Neural cell (in vitro differentiated cells): ENCODE results near the gene TFIP11.

Source experiments
- EP300 ChIP-seq: fragments of 450-650 bp; conservative IDR thresholded peaks from 2 replicates; pipeline ENCODE4 v1.6.1; 2014; ENCODE audit warnings: antibody characterized with exemption, mild to moderate bottlenecking, moderate library complexity; ENCODE audit not compliant: poor library complexity, severe bottlenecking
- EZH2 ChIP-seq: fragments of 200-600, 300-800 bp; shearing (Covaris generic), sonication (generic); IDR thresholded peaks from 2 replicates; pipeline ENCODE4 v1.6.1; 2014; ENCODE audit warnings: antibody characterized with exemption, low read length, borderline replicate concordance, mild to moderate bottlenecking; ENCODE audit not compliant: insufficient read depth, poor library complexity, severe bottlenecking
- MXI1 ChIP-seq: fragments of 450-650 bp; conservative IDR thresholded peaks from 2 replicates; pipeline ENCODE4 v1.6.1; 2014; ENCODE audit warnings: antibody characterized with exemption, mild to moderate bottlenecking; ENCODE audit not compliant: poor library complexity, severe bottlenecking
- POLR2AphosphoS5 ChIP-seq: IDR thresholded peaks from 2 replicates; pipeline ENCODE4 v1.6.1; 2012
- RAD21 ChIP-seq: fragments of 450-650 bp; conservative IDR thresholded peaks from 2 replicates; pipeline ENCODE4 v1.6.1; 2014; ENCODE audit warnings: antibody characterized with exemption, mild to moderate bottlenecking, moderate library complexity
- SMC3 ChIP-seq: fragments of 450-650 bp; conservative IDR thresholded peaks from 2 replicates; pipeline ENCODE4 v1.6.1; 2014; ENCODE audit warnings: antibody characterized with exemption, mild to moderate bottlenecking, moderate library complexity; ENCODE audit not compliant: poor library complexity
- TAF1 ChIP-seq: IDR thresholded peaks from 2 replicates; pipeline ENCODE4 v1.6.1; 2012; ENCODE audit warnings: low read depth
- TF ChIP-seq, protein P1 (sequence below): fragments of 450-650 bp; IDR thresholded peaks from 2 replicates; pipeline ENCODE4 v1.5.1; 2014; ENCODE audit warnings: antibody characterized with exemption, mild to moderate bottlenecking, moderate library complexity; ENCODE audit not compliant: poor library complexity, severe bottlenecking
- TF ChIP-seq, protein P2 (sequence below): IDR thresholded peaks from 2 replicates; pipeline ENCODE4 v1.6.1; 2012; ENCODE audit warnings: borderline replicate concordance

DNA sequence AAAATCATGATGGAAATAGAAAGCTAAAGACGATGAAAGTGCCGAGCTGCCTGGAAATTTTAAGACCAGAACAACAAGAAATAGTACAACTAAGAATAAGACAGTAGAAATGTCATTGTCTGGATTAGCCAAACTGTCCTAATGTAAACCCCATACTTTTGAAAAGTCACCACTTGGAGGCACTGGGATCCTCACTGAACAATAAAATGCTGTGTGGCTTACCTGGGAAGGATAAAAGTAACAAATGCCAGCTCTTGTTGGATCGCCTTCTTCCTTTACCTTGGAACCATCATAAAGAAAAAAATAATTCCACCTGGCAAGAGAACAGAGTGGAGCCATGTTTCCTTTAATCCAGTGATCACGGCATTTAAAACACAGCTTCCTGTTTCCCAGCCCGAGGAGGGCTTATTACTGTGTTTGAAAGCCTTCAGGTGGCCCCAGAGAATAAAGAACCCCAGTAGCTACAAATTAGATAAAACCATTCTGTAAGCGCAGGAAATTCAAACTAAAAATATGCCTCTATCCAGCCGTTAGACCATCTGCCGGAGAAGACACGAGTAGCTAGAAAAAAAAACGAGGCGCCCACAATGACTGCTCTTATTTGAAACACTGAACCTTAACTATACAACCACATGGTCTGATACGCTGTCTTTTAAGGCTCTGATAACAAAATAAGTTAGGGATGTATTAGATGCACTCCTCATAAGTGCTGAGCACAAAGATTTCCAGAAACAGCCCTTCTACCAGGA, 33.1 kb downstream of the TFIP11 start:
- TF ChIP-seq, protein P1, sequence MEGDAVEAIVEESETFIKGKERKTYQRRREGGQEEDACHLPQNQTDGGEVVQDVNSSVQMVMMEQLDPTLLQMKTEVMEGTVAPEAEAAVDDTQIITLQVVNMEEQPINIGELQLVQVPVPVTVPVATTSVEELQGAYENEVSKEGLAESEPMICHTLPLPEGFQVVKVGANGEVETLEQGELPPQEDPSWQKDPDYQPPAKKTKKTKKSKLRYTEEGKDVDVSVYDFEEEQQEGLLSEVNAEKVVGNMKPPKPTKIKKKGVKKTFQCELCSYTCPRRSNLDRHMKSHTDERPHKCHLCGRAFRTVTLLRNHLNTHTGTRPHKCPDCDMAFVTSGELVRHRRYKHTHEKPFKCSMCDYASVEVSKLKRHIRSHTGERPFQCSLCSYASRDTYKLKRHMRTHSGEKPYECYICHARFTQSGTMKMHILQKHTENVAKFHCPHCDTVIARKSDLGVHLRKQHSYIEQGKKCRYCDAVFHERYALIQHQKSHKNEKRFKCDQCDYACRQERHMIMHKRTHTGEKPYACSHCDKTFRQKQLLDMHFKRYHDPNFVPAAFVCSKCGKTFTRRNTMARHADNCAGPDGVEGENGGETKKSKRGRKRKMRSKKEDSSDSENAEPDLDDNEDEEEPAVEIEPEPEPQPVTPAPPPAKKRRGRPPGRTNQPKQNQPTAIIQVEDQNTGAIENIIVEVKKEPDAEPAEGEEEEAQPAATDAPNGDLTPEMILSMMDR, result no peak
- TF ChIP-seq RAD21 (peak; percentile 9), POLR2AphosphoS5 (no peak), EP300 (no peak), EZH2 (no peak), TAF1 (no peak), MXI1 (no peak), SMC3 (peak; percentile 10)
- TF ChIP-seq, protein P2, sequence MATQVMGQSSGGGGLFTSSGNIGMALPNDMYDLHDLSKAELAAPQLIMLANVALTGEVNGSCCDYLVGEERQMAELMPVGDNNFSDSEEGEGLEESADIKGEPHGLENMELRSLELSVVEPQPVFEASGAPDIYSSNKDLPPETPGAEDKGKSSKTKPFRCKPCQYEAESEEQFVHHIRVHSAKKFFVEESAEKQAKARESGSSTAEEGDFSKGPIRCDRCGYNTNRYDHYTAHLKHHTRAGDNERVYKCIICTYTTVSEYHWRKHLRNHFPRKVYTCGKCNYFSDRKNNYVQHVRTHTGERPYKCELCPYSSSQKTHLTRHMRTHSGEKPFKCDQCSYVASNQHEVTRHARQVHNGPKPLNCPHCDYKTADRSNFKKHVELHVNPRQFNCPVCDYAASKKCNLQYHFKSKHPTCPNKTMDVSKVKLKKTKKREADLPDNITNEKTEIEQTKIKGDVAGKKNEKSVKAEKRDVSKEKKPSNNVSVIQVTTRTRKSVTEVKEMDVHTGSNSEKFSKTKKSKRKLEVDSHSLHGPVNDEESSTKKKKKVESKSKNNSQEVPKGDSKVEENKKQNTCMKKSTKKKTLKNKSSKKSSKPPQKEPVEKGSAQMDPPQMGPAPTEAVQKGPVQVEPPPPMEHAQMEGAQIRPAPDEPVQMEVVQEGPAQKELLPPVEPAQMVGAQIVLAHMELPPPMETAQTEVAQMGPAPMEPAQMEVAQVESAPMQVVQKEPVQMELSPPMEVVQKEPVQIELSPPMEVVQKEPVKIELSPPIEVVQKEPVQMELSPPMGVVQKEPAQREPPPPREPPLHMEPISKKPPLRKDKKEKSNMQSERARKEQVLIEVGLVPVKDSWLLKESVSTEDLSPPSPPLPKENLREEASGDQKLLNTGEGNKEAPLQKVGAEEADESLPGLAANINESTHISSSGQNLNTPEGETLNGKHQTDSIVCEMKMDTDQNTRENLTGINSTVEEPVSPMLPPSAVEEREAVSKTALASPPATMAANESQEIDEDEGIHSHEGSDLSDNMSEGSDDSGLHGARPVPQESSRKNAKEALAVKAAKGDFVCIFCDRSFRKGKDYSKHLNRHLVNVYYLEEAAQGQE, result no peak
